Panc1 (cell line): Measurements from ENCODE around the gene ACER3. TPM values are rescaled to one million over a fixed set of nuclear protein-coding genes. Genes with fewer than 3 reads are reported as not detected.
A peak's percentile ranks its signal among the peaks of the same experiment; 100 is the strongest.

Experiments
- ATAC-seq: fragments of 200-7000 bp; cut with Tn5 transposase; 2 replicates; pipeline ENCODE4 v1.9.1; 2020; ENCODE audit warnings: mild to moderate bottlenecking, moderate library complexity
- BruUV-seq: library from RNA; stranded (reverse); fragments of 400-500 nt; replicated peaks from 2 replicates; lab custom pipeline; 2021; lab: Mats Ljungman, UMichigan
- CTCF ChIA-PET: fragments of 300-600 bp; sonication (Branson Sonifier 250); formaldehyde crosslinking; loops from one replicate; lab custom pipeline; 2022; ENCODE audit warnings: antibody characterized with exemption; lab: Charles Lee
- POLR2A ChIA-PET: fragments of 300-600 bp; sonication (Branson Sonifier 250); formaldehyde crosslinking; loops from one replicate; lab custom pipeline; 2022; ENCODE audit warnings: antibody characterized with exemption; lab: Charles Lee
- DNase-seq: peaks from one replicate; pipeline ENCODE4 v3.0.0-alpha.2; 2010; ENCODE audit warnings: low read depth, low spot score
- H3K27ac ChIP-seq: 2 replicates; pipeline ENCODE4 v1.5.1; 2011; ENCODE audit warnings: mild to moderate bottlenecking, low read length, inconsistent platforms
- H3K27me3 ChIP-seq: fragments of 200-500 bp; sonication (Bioruptor generic); 2 replicates; pipeline ENCODE4 v1.6.0; 2014; ENCODE audit warnings: low read length, inconsistent platforms; ENCODE audit not compliant: control insufficient read depth, insufficient read depth
- H3K36me3 ChIP-seq: fragments of 200-500 bp; sonication (Bioruptor generic); 2 replicates; pipeline ENCODE4 v1.5.1; 2014; ENCODE audit warnings: inconsistent platforms, mild to moderate bottlenecking, low read length, moderate library complexity; ENCODE audit not compliant: control insufficient read depth, insufficient read depth
- H3K4me1 ChIP-seq: 2 replicates; pipeline ENCODE4 v1.5.1; 2011; ENCODE audit warnings: inconsistent platforms, mild to moderate bottlenecking, low read length, moderate library complexity; ENCODE audit not compliant: control insufficient read depth, insufficient read depth
- H3K4me3 ChIP-seq, 2 experiments: 2 replicates each; pipeline ENCODE4 v1.5.1; 2011 to 2012; ENCODE audit warnings: low read depth in 2 of 2, low read length in 2 of 2, mild to moderate bottlenecking in 2 of 2, inconsistent platforms in 1 of 2, moderate library complexity in 1 of 2
- H3K9me3 ChIP-seq: fragments of 200-500 bp; sonication (Bioruptor generic); 2 replicates; pipeline ENCODE4 v1.5.1; 2014; ENCODE audit warnings: low read depth, mild to moderate bottlenecking, inconsistent platforms, low read length, moderate library complexity; ENCODE audit not compliant: control insufficient read depth, insufficient read depth
- CTCF ChIP-seq: fragments of 450-650 bp; IDR thresholded peaks from 2 replicates; pipeline ENCODE4 v1.5.1; 2017; ENCODE audit warnings: mild to moderate bottlenecking
- POLR2AphosphoS5 ChIP-seq: IDR thresholded peaks from 2 replicates; pipeline ENCODE4 v1.6.1; 2012; ENCODE audit warnings: mild to moderate bottlenecking, low read depth, low read length, moderate library complexity
- REST ChIP-seq, 2 experiments: IDR thresholded peaks; 2 replicates each; pipeline ENCODE4 v1.6.1; 2011 to 2012; ENCODE audit warnings: low read depth in 2 of 2, control low read depth in 1 of 2, low read length in 1 of 2, mild to moderate bottlenecking in 1 of 2, moderate library complexity in 1 of 2; ENCODE audit not compliant: insufficient read depth in 1 of 2
- SIN3A ChIP-seq: IDR thresholded peaks from 2 replicates; pipeline ENCODE4 v1.6.1; 2012; ENCODE audit warnings: low read depth, mild to moderate bottlenecking, low read length, moderate library complexity, borderline replicate concordance; ENCODE audit not compliant: insufficient read depth
- TCF7L2 ChIP-seq: IDR thresholded peaks from 2 replicates; pipeline ENCODE4 v1.6.1; 2011; ENCODE audit warnings: mild to moderate bottlenecking, low read depth, low read length, inconsistent platforms
- in situ Hi-C: cut with HindIII; loops from 2 replicates; pipeline ENCODE4 v1.10.0; 2016; ENCODE audit warnings: low sequenced_read_pairs, low pct_unique_long_range_greater_than_20kb
- intact Hi-C: fragments of 100-400 bp; cut with micrococcal nuclease; formaldehyde crosslinking; loops from one replicate; pipeline ENCODE4 v1.10.0; 2022; ENCODE audit not compliant: unreplicated experiment
- total RNA-seq: library from RNA; stranded (reverse); gene quantifications from one replicate; pipeline ENCODE4 v1.2.1, GENCODE V29; 2021; ENCODE audit not compliant: unreplicated experiment

ACER3 gene
- total RNA-seq, 1 experiment from 2014 or later = 41.8 TPM

- H3K27me3 ChIP-seq = peaks cover 3% of the 10 kb centered on the region; the same call in 1 of the 2 replicates
- no TSS peak for BruUV-seq
- ChIA-PET CTCF (no interaction called here), POLR2A (interaction anchor here (0.6 to 0.7 kb wide), 2 partner anchors 17 to 1239 kb away, joined by 3 read pairs; no protein-coding TSS in a partner anchor)
- intact Hi-C loops (no loop called here), in situ Hi-C loops (loop anchor here (10.0 kb wide), 1 partner anchor 116 kb away; no protein-coding TSS in a partner anchor)
- no peak for DNase-seq
- H3K27ac ChIP-seq = no peak overlapping the region
- H3K36me3 ChIP-seq = no peaks in the 10 kb centered on the region
- H3K9me3 ChIP-seq = no peaks in the 10 kb centered on the region
- H3K4me3 ChIP-seq = no peak overlapping the region
- TF ChIP-seq TCF7L2 (no peak), CTCF (peak; percentile 77), REST (IDR thresholded peaks at IDR 0.05; ENCODE audit: insufficient read depth in 1 of 2, low read depth in 2 of 2, low read length in 1 of 2) (no peak)
- peak; percentile 81 for ATAC-seq
- H3K4me1 ChIP-seq = peaks cover 3% of the 10 kb centered on the region; the same call in 1 of the 2 replicates
These were observed 22.0 kb upstream of the ACER3 start for GRCh38 chr11:76838678-76839068.

- intact Hi-C loops = no loop called here
- no peak for DNase-seq
- TF ChIP-seq CTCF (no peak), POLR2AphosphoS5 (no peak), SIN3A (no peak), REST (IDR thresholded peaks at IDR 0.05; ENCODE audit: insufficient read depth in 1 of 2, low read depth in 2 of 2, low read length in 1 of 2) (no peak), TCF7L2 (no peak)
- in situ Hi-C loops = loop anchor here (10.0 kb wide), 1 partner anchor 115 kb away; no protein-coding TSS in a partner anchor
- Histone ChIP-seq H3K27ac (no peak overlapping the region), H3K9me3 (no peaks in the 10 kb centered on the region), H3K4me3 (no peak overlapping the region), H3K4me1 (peaks cover 3% of the 10 kb centered on the region; the same call in 1 of the 2 replicates), H3K36me3 (no peaks in the 10 kb centered on the region), H3K27me3 (peaks cover 3% of the 10 kb centered on the region; the same call in 1 of the 2 replicates)
- 0 out of 2 replicates have a peak, but pooled peaks have one; percentile 13 for ATAC-seq
- CTCF ChIA-PET = no interaction called here
- POLR2A ChIA-PET = no interaction called here
- BruUV-seq = no TSS peak
These were observed 21.4 kb upstream of the ACER3 start for GRCh38 chr11:76839311-76839710.
